ENCODE measurements around the gene FAM168A. TPM values are rescaled to one million over a fixed set of nuclear protein-coding genes. Genes with fewer than 3 reads are reported as not detected.
A peak's percentile ranks its signal among the peaks of the same experiment; 100 is the strongest.

The FAM168A gene
- total RNA-seq, 1 donor from 2014 or later, result 31.0 TPM

GRCh38 chr11:73461335-73461840 is 136.5 kb downstream of the FAM168A start:
- DNase-seq (no peak), ATAC-seq (no peak)
- Histone ChIP-seq H3K27me3 (ENCODE audit: low read depth) (no peaks in the 10 kb centered on the region), H3K36me3 (no peaks in the 10 kb centered on the region), H3K4me3 (no peak overlapping the region), H3K9me3 (no peaks in the 10 kb centered on the region), H3K4me1 (peaks cover 47% of the 10 kb centered on the region), H3K27ac (peak overlapping the region; percentile 19)
- no peak for TF ChIP-seq CTCF (IDR thresholded peaks at IDR 0.05)
- intact Hi-C loops (cut with DNase I), result no loop called here

- Histone ChIP-seq H3K9me3 (no peaks in the 10 kb centered on the region), H3K4me1 (peaks cover 23% of the 10 kb centered on the region), H3K4me3 (no peak overlapping the region), H3K36me3 (no peaks in the 10 kb centered on the region), H3K27me3 (ENCODE audit: low read depth) (no peaks in the 10 kb centered on the region), H3K27ac (no peak overlapping the region)
- DNase-seq (no peak), ATAC-seq (no peak)
- TF ChIP-seq CTCF (IDR thresholded peaks at IDR 0.05), result no peak
- intact Hi-C loops (cut with DNase I), result no loop called here
Observed at GRCh38 chr11:73458201-73458600, 139.7 kb downstream of the FAM168A start.

- H3K9me3 ChIP-seq, result no peaks in the 10 kb centered on the region
- no peaks in the 10 kb centered on the region for H3K27me3 ChIP-seq (ENCODE audit: low read depth)
- peaks cover 5% of the 10 kb centered on the region for H3K4me1 ChIP-seq
- no peak for ATAC-seq
- no peak overlapping the region for H3K4me3 ChIP-seq
- DNase-seq, result no peak
- no peak for TF ChIP-seq CTCF (IDR thresholded peaks at IDR 0.05)
- intact Hi-C loops (cut with DNase I), result no loop called here
- H3K36me3 ChIP-seq, result no peaks in the 10 kb centered on the region
- no peak overlapping the region for H3K27ac ChIP-seq
Observed at GRCh38 chr11:73454987-73455386, 142.9 kb downstream of the FAM168A start.

GRCh38 chr11:73453562-73453961 is 144.3 kb downstream of the FAM168A start:
- Histone ChIP-seq H3K27me3 (ENCODE audit: low read depth) (no peaks in the 10 kb centered on the region), H3K27ac (no peak overlapping the region), H3K4me1 (peaks cover 5% of the 10 kb centered on the region), H3K9me3 (no peaks in the 10 kb centered on the region), H3K4me3 (no peak overlapping the region), H3K36me3 (no peaks in the 10 kb centered on the region)
- ATAC-seq, result peak; percentile 58 to 78
- DNase-seq, result no peak
- no peak for TF ChIP-seq CTCF (IDR thresholded peaks at IDR 0.05)
- intact Hi-C loops (cut with DNase I), result no loop called here

GRCh38 chr11:73452726-73453125 is 145.2 kb downstream of the FAM168A start:
- Histone ChIP-seq H3K27me3 (ENCODE audit: low read depth) (no peaks in the 10 kb centered on the region), H3K4me3 (no peak overlapping the region), H3K27ac (no peak overlapping the region), H3K36me3 (no peaks in the 10 kb centered on the region), H3K4me1 (peaks cover 5% of the 10 kb centered on the region), H3K9me3 (no peaks in the 10 kb centered on the region)
- intact Hi-C loops (cut with DNase I), result no loop called here
- TF ChIP-seq CTCF (IDR thresholded peaks at IDR 0.05), result no peak
- DNase-seq (no peak), ATAC-seq (peak; percentile 85 to 93)

GRCh38 chr11:73451896-73452295 is 146.0 kb downstream of the FAM168A start:
- H3K9me3 ChIP-seq, result no peaks in the 10 kb centered on the region
- DNase-seq (no peak), ATAC-seq (no peak)
- H3K36me3 ChIP-seq, result no peaks in the 10 kb centered on the region
- H3K4me3 ChIP-seq, result no peak overlapping the region
- peaks cover 5% of the 10 kb centered on the region for H3K4me1 ChIP-seq
- no peak for TF ChIP-seq CTCF (IDR thresholded peaks at IDR 0.05)
- no peak overlapping the region for H3K27ac ChIP-seq
- intact Hi-C loops (cut with DNase I), result no loop called here
- H3K27me3 ChIP-seq (ENCODE audit: low read depth), result no peaks in the 10 kb centered on the region
